ENCODE measurements around the gene HCFC2.

Gene HCFC2

GRCh38 chr12:104049903-104050356 lies 14.4 kb upstream of the HCFC2 start, which contains the start of gene GLT8D2:
GLT8D2 (minus strand) TSS chr12:104050187; CDS start chr12:104019648, 30,539 bp downstream.
- no peaks in the 10 kb centered on the region for H3K79me2 ChIP-seq (ENCODE audit: insufficient read depth, low read length)
- H3K4me3 ChIP-seq (ENCODE audit: low read depth in 1 of 2, low read length in 2 of 2), result no peak within 1 kb of the TSS
- TF ChIP-seq CTCF (IDR thresholded peaks at IDR 0.05; ENCODE audit: borderline replicate concordance, extremely low read depth, low read length, poor library complexity, severe bottlenecking) (no peak), EZH2 (IDR thresholded peaks at IDR 0.05; ENCODE audit: borderline replicate concordance, low read depth, low read length, severe bottlenecking) (no peak)
- ATAC-seq (ENCODE audit: insufficient read depth, low read depth), result no peak
- H3K27me3 ChIP-seq (ENCODE audit: insufficient read depth, low read length, poor library complexity), result peaks cover 35% of the 10 kb centered on the region
- no peak for DNase-seq
- no peaks in the 10 kb centered on the region for H4K20me1 ChIP-seq (ENCODE audit: insufficient read depth, low read length)
- H3K9ac ChIP-seq (ENCODE audit: low read depth, low read length), result no peak within 1 kb of the TSS
- H3K4me1 ChIP-seq (ENCODE audit: insufficient read depth, low read length), result no peaks in the 10 kb centered on the region
- no peak within 1 kb of the TSS for H3K27ac ChIP-seq (ENCODE audit: low read length)
- H3K9me3 ChIP-seq (ENCODE audit: insufficient read depth, low read length, severe bottlenecking), result no peaks in the 10 kb centered on the region
- no peaks in the 10 kb centered on the region for H3K36me3 ChIP-seq (ENCODE audit: insufficient read depth, low read length)
- no peak within 1 kb of the TSS for H3K4me2 ChIP-seq (ENCODE audit: insufficient read depth, low read length)
- H2AFZ ChIP-seq (ENCODE audit: low read depth, low read length), result no peak within 1 kb of the TSS

- Histone ChIP-seq H2AFZ (ENCODE audit: low read depth, low read length) (no peak overlapping the region), H3K4me3 (ENCODE audit: low read depth in 1 of 2, low read length in 2 of 2) (no peak overlapping the region), H3K4me1 (ENCODE audit: insufficient read depth, low read length) (no peaks in the 10 kb centered on the region), H3K9me3 (ENCODE audit: insufficient read depth, low read length, severe bottlenecking) (no peaks in the 10 kb centered on the region), H3K9ac (ENCODE audit: low read depth, low read length) (no peak overlapping the region), H3K27me3 (ENCODE audit: insufficient read depth, low read length, poor library complexity) (peaks cover 35% of the 10 kb centered on the region), H3K27ac (ENCODE audit: low read length) (no peak overlapping the region), H3K4me2 (ENCODE audit: insufficient read depth, low read length) (no peak overlapping the region), H3K36me3 (ENCODE audit: insufficient read depth, low read length) (no peaks in the 10 kb centered on the region), H3K79me2 (ENCODE audit: insufficient read depth, low read length) (no peaks in the 10 kb centered on the region), H4K20me1 (ENCODE audit: insufficient read depth, low read length) (no peaks in the 10 kb centered on the region)
- TF ChIP-seq EZH2 (IDR thresholded peaks at IDR 0.05; ENCODE audit: borderline replicate concordance, low read depth, low read length, severe bottlenecking), result no peak
- no peak for TF ChIP-seq CTCF (IDR thresholded peaks at IDR 0.05; ENCODE audit: borderline replicate concordance, extremely low read depth, low read length, poor library complexity, severe bottlenecking)
- ATAC-seq (ENCODE audit: insufficient read depth, low read depth) (no peak), DNase-seq (no peak)
Measured at GRCh38 chr12:104050436-104050835, 13.9 kb upstream of the HCFC2 start.

- Histone ChIP-seq H3K27me3 (ENCODE audit: insufficient read depth, low read length, poor library complexity) (peaks cover 47% of the 10 kb centered on the region), H3K9me3 (ENCODE audit: insufficient read depth, low read length, severe bottlenecking) (no peaks in the 10 kb centered on the region), H3K4me1 (ENCODE audit: insufficient read depth, low read length) (no peaks in the 10 kb centered on the region), H2AFZ (ENCODE audit: low read depth, low read length) (no peak overlapping the region), H3K4me2 (ENCODE audit: insufficient read depth, low read length) (no peak overlapping the region), H3K4me3 (ENCODE audit: low read depth in 1 of 2, low read length in 2 of 2) (no peak overlapping the region), H3K9ac (ENCODE audit: low read depth, low read length) (no peak overlapping the region), H3K36me3 (ENCODE audit: insufficient read depth, low read length) (no peaks in the 10 kb centered on the region), H4K20me1 (ENCODE audit: insufficient read depth, low read length) (no peaks in the 10 kb centered on the region), H3K27ac (ENCODE audit: low read length) (no peak overlapping the region), H3K79me2 (ENCODE audit: insufficient read depth, low read length) (no peaks in the 10 kb centered on the region)
- TF ChIP-seq EZH2 (IDR thresholded peaks at IDR 0.05; ENCODE audit: borderline replicate concordance, low read depth, low read length, severe bottlenecking) (no peak), CTCF (IDR thresholded peaks at IDR 0.05; ENCODE audit: borderline replicate concordance, extremely low read depth, low read length, poor library complexity, severe bottlenecking) (no peak)
- DNase-seq (no peak), ATAC-seq (ENCODE audit: insufficient read depth, low read depth) (no peak)
Measured at GRCh38 chr12:104054681-104055346, 9.5 kb upstream of the HCFC2 start.
